Parathyroid adenoma (tissue), 2 donors: ENCODE results near the gene NR5A1.

Experiments
- H2AFZ ChIP-seq: fragments of 300-600 bp; sonication (generic); one replicate; pipeline ENCODE4 v1.7.0; 2017; ENCODE audit warnings: antibody characterized with exemption, mild to moderate bottlenecking
- H3K27ac ChIP-seq: fragments of 300-600 bp; sonication (generic); one replicate; pipeline ENCODE4 v1.7.0; 2017
- H3K27me3 ChIP-seq: fragments of 300-600 bp; sonication (generic); one replicate; pipeline ENCODE4 v1.7.0; 2017; ENCODE audit warnings: low read length; ENCODE audit not compliant: control insufficient read depth, insufficient read depth
- H3K36me3 ChIP-seq: fragments of 300-600 bp; sonication (generic); one replicate; pipeline ENCODE4 v1.7.0; 2017; ENCODE audit warnings: low read length; ENCODE audit not compliant: control insufficient read depth, insufficient read depth
- H3K4me1 ChIP-seq: fragments of 300-600 bp; sonication (generic); one replicate; pipeline ENCODE4 v1.7.0; 2017; ENCODE audit warnings: control low read depth
- H3K4me2 ChIP-seq: fragments of 300-600 bp; sonication (generic); one replicate; pipeline ENCODE4 v1.7.0; 2017; ENCODE audit warnings: low read length
- H3K4me3 ChIP-seq: fragments of 300-600 bp; sonication (generic); one replicate; pipeline ENCODE4 v1.7.0; 2017; ENCODE audit warnings: low read depth, low read length
- H3K79me2 ChIP-seq: fragments of 300-600 bp; sonication (generic); one replicate; pipeline ENCODE4 v1.7.0; 2017; ENCODE audit warnings: control low read depth
- H3K9ac ChIP-seq: fragments of 300-600 bp; sonication (generic); one replicate; pipeline ENCODE4 v1.7.0; 2017; ENCODE audit warnings: mild to moderate bottlenecking
- H3K9me3 ChIP-seq: fragments of 300-600 bp; sonication (generic); one replicate; pipeline ENCODE4 v1.7.0; 2017; ENCODE audit warnings: low read length; ENCODE audit not compliant: control insufficient read depth
- TF ChIP-seq, protein P1 (sequence below): fragments of 300-600 bp; sonication (generic); IDR thresholded peaks from one replicate; pipeline ENCODE4 v1.7.0; 2017; ENCODE audit warnings: antibody characterized with exemption, mild to moderate bottlenecking
- donor health status: primary hyperparathyroidism.

Gene NR5A1

GRCh38 chr9:124495126-124496074 lies 11.8 kb downstream of the NR5A1 start:
- no peaks in the 10 kb centered on the region for H3K36me3 ChIP-seq
- H3K9me3 ChIP-seq = no peaks in the 10 kb centered on the region
- no peaks in the 10 kb centered on the region for H3K27me3 ChIP-seq
- H3K4me2 ChIP-seq = no peak overlapping the region
- H3K9ac ChIP-seq = no peak overlapping the region
- no peak overlapping the region for H2AFZ ChIP-seq
- H3K79me2 ChIP-seq = no peaks in the 10 kb centered on the region
- H3K4me1 ChIP-seq = no peaks in the 10 kb centered on the region
- TF ChIP-seq, protein P1, sequence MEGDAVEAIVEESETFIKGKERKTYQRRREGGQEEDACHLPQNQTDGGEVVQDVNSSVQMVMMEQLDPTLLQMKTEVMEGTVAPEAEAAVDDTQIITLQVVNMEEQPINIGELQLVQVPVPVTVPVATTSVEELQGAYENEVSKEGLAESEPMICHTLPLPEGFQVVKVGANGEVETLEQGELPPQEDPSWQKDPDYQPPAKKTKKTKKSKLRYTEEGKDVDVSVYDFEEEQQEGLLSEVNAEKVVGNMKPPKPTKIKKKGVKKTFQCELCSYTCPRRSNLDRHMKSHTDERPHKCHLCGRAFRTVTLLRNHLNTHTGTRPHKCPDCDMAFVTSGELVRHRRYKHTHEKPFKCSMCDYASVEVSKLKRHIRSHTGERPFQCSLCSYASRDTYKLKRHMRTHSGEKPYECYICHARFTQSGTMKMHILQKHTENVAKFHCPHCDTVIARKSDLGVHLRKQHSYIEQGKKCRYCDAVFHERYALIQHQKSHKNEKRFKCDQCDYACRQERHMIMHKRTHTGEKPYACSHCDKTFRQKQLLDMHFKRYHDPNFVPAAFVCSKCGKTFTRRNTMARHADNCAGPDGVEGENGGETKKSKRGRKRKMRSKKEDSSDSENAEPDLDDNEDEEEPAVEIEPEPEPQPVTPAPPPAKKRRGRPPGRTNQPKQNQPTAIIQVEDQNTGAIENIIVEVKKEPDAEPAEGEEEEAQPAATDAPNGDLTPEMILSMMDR = no peak
- H3K4me3 ChIP-seq = no peak overlapping the region
- no peak overlapping the region for H3K27ac ChIP-seq

DNA sequence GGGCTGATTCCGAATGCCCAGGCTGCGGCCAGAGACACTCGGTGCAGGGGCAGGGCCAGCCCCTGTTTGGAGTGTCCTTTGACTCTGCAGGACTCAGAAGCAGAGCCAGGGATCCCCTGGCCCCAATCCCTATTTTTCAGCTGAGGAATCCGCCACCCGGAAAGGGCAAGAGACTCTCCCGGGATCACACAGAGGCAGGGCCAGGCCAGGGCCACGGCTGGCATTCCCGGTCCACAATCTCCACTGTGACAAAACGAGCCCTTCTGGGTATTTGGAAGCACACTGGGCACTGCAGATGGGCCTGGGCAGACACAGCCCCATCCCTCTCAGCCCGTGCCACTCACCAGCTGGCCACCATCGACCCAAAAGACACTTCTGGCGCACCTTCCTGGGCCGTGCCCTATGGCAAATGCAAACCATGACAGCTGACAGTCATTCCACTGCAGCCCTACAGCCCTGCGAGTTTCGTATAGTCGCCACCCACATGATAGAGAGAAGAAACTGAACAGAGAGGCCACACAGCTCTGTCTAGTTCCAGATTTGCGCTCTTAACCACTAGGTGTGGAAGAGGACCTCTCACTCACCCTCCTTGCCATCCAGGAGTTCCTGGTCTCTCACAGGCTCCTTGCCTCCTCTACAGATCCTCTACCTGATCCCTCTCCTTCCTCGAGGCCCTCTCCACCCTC lies 13.3 kb downstream of the NR5A1 start:
- Histone ChIP-seq H3K9me3 (no peaks in the 10 kb centered on the region), H3K4me1 (no peaks in the 10 kb centered on the region), H2AFZ (no peak overlapping the region), H3K27me3 (no peaks in the 10 kb centered on the region), H3K4me3 (no peak overlapping the region), H3K36me3 (no peaks in the 10 kb centered on the region), H3K79me2 (no peaks in the 10 kb centered on the region), H3K27ac (no peak overlapping the region), H3K9ac (no peak overlapping the region), H3K4me2 (no peak overlapping the region)
- TF ChIP-seq, protein P1 = no peak

- Histone ChIP-seq H3K36me3 (no peaks in the 10 kb centered on the region), H2AFZ (no peak overlapping the region), H3K27ac (no peak overlapping the region), H3K4me2 (no peak overlapping the region), H3K9me3 (no peaks in the 10 kb centered on the region), H3K9ac (no peak overlapping the region), H3K79me2 (no peaks in the 10 kb centered on the region), H3K4me3 (no peak overlapping the region), H3K27me3 (no peaks in the 10 kb centered on the region), H3K4me1 (no peaks in the 10 kb centered on the region)
- TF ChIP-seq, protein P1 = no peak
Observed at GRCh38 chr9:124493218-124493617, 14.0 kb downstream of the NR5A1 start.

DNA sequence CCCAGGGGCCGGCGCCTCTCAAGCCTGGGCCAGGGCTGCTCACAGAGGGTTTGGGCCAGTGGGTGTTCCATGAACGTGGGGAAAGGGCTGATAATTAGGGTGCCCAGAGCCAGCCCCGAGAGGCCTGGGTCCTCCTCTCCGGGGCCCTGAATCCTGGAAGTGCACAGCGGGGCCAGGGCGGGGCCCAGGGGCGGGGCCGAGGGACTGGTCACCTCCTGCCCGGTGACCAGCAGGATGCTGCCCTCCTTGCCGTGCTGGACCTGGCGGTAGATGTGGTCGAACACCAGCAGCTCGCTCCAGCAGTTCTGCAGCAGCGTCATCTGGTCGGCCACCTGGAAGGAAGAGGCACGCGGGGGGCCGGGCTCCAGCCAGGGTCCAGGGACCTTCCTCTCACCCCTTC lies 14.4 kb downstream of the NR5A1 start:
- Histone ChIP-seq H2AFZ (no peak overlapping the region), H3K9ac (no peak overlapping the region), H3K27ac (no peak overlapping the region), H3K36me3 (no peaks in the 10 kb centered on the region), H3K4me1 (no peaks in the 10 kb centered on the region), H3K27me3 (no peaks in the 10 kb centered on the region), H3K4me2 (no peak overlapping the region), H3K9me3 (no peaks in the 10 kb centered on the region), H3K4me3 (no peak overlapping the region), H3K79me2 (no peaks in the 10 kb centered on the region)
- TF ChIP-seq, protein P1 = no peak
